Neutrophil (primary cell): ENCODE results near the gene BAHCC1.

ENCODE experiments used
- H3K27ac ChIP-seq: fragments of 200-600 bp; sonication (generic); 2 replicates; pipeline ENCODE4 v1.5.1; 2016; ENCODE audit warnings: mild to moderate bottlenecking, moderate library complexity
- H3K27me3 ChIP-seq: fragments of 200-600 bp; sonication (generic); 2 replicates; pipeline ENCODE4 v1.6.0; 2016; ENCODE audit warnings: mild to moderate bottlenecking
- H3K36me3 ChIP-seq: fragments of 200-600 bp; sonication (generic); 2 replicates; pipeline ENCODE4 v1.5.1; 2017
- H3K4me1 ChIP-seq, 2 experiments: fragments of 200-600 bp in 1 of 2; sonication (generic) in 1 of 2; 1 replicate in 1 of 2; 2 replicates in 1 of 2; pipeline versions ENCODE4 v1.5.1 to v1.6.1; 2013 to 2016; ENCODE audit warnings: low read depth in 1 of 2, low read length in 1 of 2, mild to moderate bottlenecking in 1 of 2, moderate library complexity in 1 of 2; ENCODE audit not compliant: control insufficient read depth in 1 of 2, insufficient read depth in 1 of 2
- H3K4me3 ChIP-seq, 2 experiments: fragments of 200-600 bp in 1 of 2; sonication (generic) in 1 of 2; 1 replicate in 1 of 2; 2 replicates in 1 of 2; pipeline ENCODE4 v1.5.1; 2013 to 2016; ENCODE audit warnings: low read depth in 1 of 2, low read length in 1 of 2, mild to moderate bottlenecking in 1 of 2, moderate library complexity in 1 of 2
- H3K9me3 ChIP-seq: fragments of 200-600 bp; sonication (generic); 2 replicates; pipeline ENCODE4 v1.5.1; 2016
- TF ChIP-seq, protein P1 (sequence below): fragments of 200-600 bp; sonication (generic); IDR thresholded peaks from 2 replicates; pipeline ENCODE4 v1.5.1; 2016; ENCODE audit warnings: antibody characterized with exemption

The BAHCC1 gene

DNA sequence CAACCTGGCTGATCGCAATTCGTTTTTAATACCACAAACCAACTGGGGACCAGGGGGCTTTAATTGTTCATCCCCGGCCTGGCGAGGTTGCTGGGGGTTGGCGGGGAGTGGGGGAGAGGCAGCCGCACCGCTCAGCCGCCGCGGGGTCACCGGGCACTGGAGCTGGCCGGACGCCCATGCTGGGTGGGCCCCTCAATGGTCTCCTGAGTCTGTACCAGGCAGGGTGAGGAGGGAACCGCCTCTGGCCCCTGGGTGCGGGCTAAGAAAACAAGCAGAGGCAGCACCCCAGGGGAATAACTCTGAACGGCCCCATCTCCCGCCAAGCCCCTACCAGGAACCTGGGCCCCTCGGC lies 73.5 kb downstream of the BAHCC1 start:
- H3K36me3 ChIP-seq = peaks cover 8% of the 10 kb centered on the region
- H3K27ac ChIP-seq = no peak overlapping the region
- peaks cover 9 to 10% of the 10 kb centered on the region in 2 experiments for H3K4me1 ChIP-seq
- no peaks in the 10 kb centered on the region for H3K27me3 ChIP-seq
- H3K9me3 ChIP-seq = no peaks in the 10 kb centered on the region
- TF ChIP-seq, protein P1, sequence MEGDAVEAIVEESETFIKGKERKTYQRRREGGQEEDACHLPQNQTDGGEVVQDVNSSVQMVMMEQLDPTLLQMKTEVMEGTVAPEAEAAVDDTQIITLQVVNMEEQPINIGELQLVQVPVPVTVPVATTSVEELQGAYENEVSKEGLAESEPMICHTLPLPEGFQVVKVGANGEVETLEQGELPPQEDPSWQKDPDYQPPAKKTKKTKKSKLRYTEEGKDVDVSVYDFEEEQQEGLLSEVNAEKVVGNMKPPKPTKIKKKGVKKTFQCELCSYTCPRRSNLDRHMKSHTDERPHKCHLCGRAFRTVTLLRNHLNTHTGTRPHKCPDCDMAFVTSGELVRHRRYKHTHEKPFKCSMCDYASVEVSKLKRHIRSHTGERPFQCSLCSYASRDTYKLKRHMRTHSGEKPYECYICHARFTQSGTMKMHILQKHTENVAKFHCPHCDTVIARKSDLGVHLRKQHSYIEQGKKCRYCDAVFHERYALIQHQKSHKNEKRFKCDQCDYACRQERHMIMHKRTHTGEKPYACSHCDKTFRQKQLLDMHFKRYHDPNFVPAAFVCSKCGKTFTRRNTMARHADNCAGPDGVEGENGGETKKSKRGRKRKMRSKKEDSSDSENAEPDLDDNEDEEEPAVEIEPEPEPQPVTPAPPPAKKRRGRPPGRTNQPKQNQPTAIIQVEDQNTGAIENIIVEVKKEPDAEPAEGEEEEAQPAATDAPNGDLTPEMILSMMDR = no peak
- H3K4me3 ChIP-seq = no peak overlapping the region

DNA sequence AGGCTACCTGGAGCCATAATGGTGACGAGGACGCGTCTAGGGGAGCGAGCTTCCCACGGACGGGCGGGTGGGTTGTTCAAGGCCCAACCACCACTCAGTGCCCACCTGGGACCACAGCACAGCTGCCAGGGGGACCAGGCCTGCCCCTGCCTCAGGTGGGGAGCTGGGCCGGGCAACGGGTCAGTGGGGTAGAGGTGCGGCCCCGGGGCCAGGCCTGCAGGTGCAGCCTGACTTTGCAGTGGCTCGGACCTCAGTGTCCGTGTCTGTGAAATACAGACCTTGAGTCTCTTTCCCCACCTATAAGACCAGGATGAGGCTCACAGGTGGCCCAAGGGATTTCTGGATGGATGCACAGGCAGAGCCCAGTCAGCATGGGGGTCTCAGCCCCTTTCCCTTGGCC lies 74.0 kb downstream of the BAHCC1 start:
- Histone ChIP-seq H3K9me3 (no peaks in the 10 kb centered on the region), H3K4me1 (peaks cover 9 to 10% of the 10 kb centered on the region in 2 experiments), H3K36me3 (peaks cover 8% of the 10 kb centered on the region), H3K4me3 (no peak overlapping the region), H3K27me3 (no peaks in the 10 kb centered on the region), H3K27ac (peak overlapping the region; percentile 59)
- TF ChIP-seq, protein P1 = no peak

- TF ChIP-seq, protein P1 = no peak
- H3K9me3 ChIP-seq = no peaks in the 10 kb centered on the region
- no peak overlapping the region for H3K27ac ChIP-seq
These were observed 75.2 kb downstream of the BAHCC1 start for GRCh38 chr17:81470270-81470943.

GRCh38 chr17:81470944-81471817 lies 75.9 kb downstream of the BAHCC1 start:
- H3K4me3 ChIP-seq = no peak overlapping the region
- no peak overlapping the region for H3K27ac ChIP-seq
- H3K4me1 ChIP-seq = peaks cover 9 to 10% of the 10 kb centered on the region in 2 experiments
- no peaks in the 10 kb centered on the region for H3K27me3 ChIP-seq
- H3K9me3 ChIP-seq = no peaks in the 10 kb centered on the region
- TF ChIP-seq, protein P1 = no peak
- H3K36me3 ChIP-seq = peaks cover 8% of the 10 kb centered on the region

More at GRCh38 chr17:81470270-81470943, 75.2 kb downstream of the BAHCC1 start:
- H3K36me3 ChIP-seq = peaks cover 8% of the 10 kb centered on the region
- H3K4me1 ChIP-seq = peaks cover 9 to 10% of the 10 kb centered on the region in 2 experiments
- H3K4me3 ChIP-seq = no peak overlapping the region
- H3K27me3 ChIP-seq = no peaks in the 10 kb centered on the region

DNA sequence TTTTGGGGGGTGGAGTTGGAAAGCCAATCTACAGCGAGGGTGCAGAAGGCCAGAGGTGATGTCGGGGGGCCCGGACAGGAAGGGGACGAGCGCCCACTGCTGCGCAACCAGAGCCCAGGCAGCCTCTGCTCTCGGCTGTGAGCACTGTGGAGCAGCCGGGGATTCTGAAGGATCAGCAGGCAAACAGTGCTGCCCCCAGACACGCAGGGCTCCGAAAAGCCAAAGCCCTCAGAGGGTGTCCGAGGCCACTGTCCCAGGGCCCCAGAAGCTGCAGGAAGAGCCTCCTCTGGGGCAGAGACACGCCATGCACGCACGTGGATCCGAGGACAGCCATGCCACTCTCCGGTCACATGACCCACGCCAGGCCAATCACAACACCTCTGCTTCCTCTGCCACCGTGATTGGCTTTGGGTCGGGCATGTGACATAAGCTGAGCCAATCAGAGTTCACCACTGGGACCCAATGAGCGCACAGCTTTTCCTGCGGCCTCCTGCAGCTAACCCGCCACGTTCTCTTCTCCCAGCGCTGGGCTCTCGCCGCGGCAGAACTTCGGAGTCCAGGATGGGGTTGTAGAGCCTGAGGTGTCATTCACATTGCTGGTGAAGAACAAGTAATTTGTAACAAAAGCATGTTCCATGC lies 76.7 kb downstream of the BAHCC1 start:
- Histone ChIP-seq H3K4me1 (peaks cover 9 to 10% of the 10 kb centered on the region in 2 experiments), H3K36me3 (peaks cover 2% of the 10 kb centered on the region), H3K27ac (no peak overlapping the region), H3K4me3 (no peak overlapping the region), H3K9me3 (no peaks in the 10 kb centered on the region), H3K27me3 (no peaks in the 10 kb centered on the region)
- TF ChIP-seq, protein P1 = no peak
